HEK293T (cell line): ENCODE measurements around the gene TRIM71.

Experiments used
- CTCF ChIA-PET: fragments of 350-600 bp; formaldehyde crosslinking; extraction: SDS; loops from one replicate; lab custom pipeline; 2021; ENCODE audit warnings: antibody characterized with exemption, inconsistent platforms; lab: Yijun Ruan, JAX
- POLR2A ChIA-PET: fragments of 350-600 bp; formaldehyde crosslinking; extraction: SDS; loops from one replicate; lab custom pipeline; 2020; ENCODE audit warnings: antibody characterized with exemption, inconsistent platforms; lab: Yijun Ruan, JAX
- DNase-seq: peaks from one replicate; pipeline ENCODE4 v3.0.0; 2012; ENCODE audit warnings: mixed read lengths; ENCODE audit errors: extremely low spot score
- ARNT ChIP-seq: fragments of 450-650 bp; IDR thresholded peaks from 2 replicates; pipeline ENCODE4 v1.6.1; 2017; ENCODE audit warnings: mild to moderate bottlenecking
- BHLHE40 ChIP-seq: fragments of 450-650 bp; IDR thresholded peaks from 2 replicates; pipeline ENCODE4 v1.6.1; 2016; ENCODE audit warnings: mild to moderate bottlenecking, moderate library complexity, borderline replicate concordance
- CTBP1 ChIP-seq: fragments of 450-650 bp; IDR thresholded peaks from 2 replicates; pipeline ENCODE4 v1.6.1; 2016; ENCODE audit warnings: borderline replicate concordance
- ELF4 ChIP-seq: fragments of 450-650 bp; IDR thresholded peaks from 2 replicates; pipeline ENCODE4 v1.6.1; 2017; ENCODE audit warnings: antibody characterized with exemption
- FOXA1 ChIP-seq: fragments of 450-650 bp; IDR thresholded peaks from 2 replicates; pipeline ENCODE4 v1.6.1; 2016; ENCODE audit warnings: mild to moderate bottlenecking
- FOXK2 ChIP-seq: fragments of 450-650 bp; IDR thresholded peaks from 2 replicates; pipeline ENCODE4 v1.6.1; 2016; ENCODE audit warnings: mild to moderate bottlenecking
- FOXM1 ChIP-seq: fragments of 450-650 bp; IDR thresholded peaks from 2 replicates; pipeline ENCODE4 v1.6.1; 2017; ENCODE audit warnings: mild to moderate bottlenecking, borderline replicate concordance
- HDGF ChIP-seq: fragments of 450-650 bp; IDR thresholded peaks from 2 replicates; pipeline ENCODE4 v1.6.1; 2017; ENCODE audit warnings: antibody characterized with exemption, borderline replicate concordance
- L3MBTL2 ChIP-seq: fragments of 450-650 bp; conservative IDR thresholded peaks from 2 replicates; pipeline ENCODE4 v1.6.1; 2016; ENCODE audit warnings: mild to moderate bottlenecking
- LEF1 ChIP-seq: fragments of 450-650 bp; IDR thresholded peaks from 2 replicates; pipeline ENCODE4 v1.6.1; 2017; ENCODE audit warnings: mild to moderate bottlenecking, borderline replicate concordance
- NFRKB ChIP-seq: fragments of 450-650 bp; IDR thresholded peaks from 2 replicates; pipeline ENCODE4 v1.6.1; 2016; ENCODE audit warnings: mild to moderate bottlenecking, moderate library complexity
- SP1 ChIP-seq: fragments of 450-650 bp; IDR thresholded peaks from 2 replicates; pipeline ENCODE4 v1.6.1; 2017
- SUZ12 ChIP-seq: fragments of 450-650 bp; IDR thresholded peaks from 2 replicates; pipeline ENCODE4 v1.6.1; 2016; ENCODE audit warnings: mild to moderate bottlenecking
- TARDBP ChIP-seq: fragments of 450-650 bp; IDR thresholded peaks from 2 replicates; pipeline ENCODE4 v1.6.1; 2016
- ZNF384 ChIP-seq: fragments of 450-650 bp; IDR thresholded peaks from 2 replicates; pipeline ENCODE4 v1.6.1; 2016
- TF ChIP-seq, protein P1 (sequence below): fragments of 450-650 bp; IDR thresholded peaks from 2 replicates; pipeline ENCODE4 v1.6.1; 2016

Gene TRIM71

GRCh38 chr3:32861681-32862080, 43.9 kb downstream of the TRIM71 start:
- ChIA-PET CTCF (no interaction called here), POLR2A (no interaction called here)
- TF ChIP-seq SP1 (no peak), FOXA1 (no peak), ZNF384 (no peak), HDGF (no peak), SUZ12 (no peak), L3MBTL2 (no peak), BHLHE40 (no peak), TARDBP (no peak), ELF4 (no peak), CTBP1 (no peak), ARNT (no peak)
- TF ChIP-seq, protein P1, sequence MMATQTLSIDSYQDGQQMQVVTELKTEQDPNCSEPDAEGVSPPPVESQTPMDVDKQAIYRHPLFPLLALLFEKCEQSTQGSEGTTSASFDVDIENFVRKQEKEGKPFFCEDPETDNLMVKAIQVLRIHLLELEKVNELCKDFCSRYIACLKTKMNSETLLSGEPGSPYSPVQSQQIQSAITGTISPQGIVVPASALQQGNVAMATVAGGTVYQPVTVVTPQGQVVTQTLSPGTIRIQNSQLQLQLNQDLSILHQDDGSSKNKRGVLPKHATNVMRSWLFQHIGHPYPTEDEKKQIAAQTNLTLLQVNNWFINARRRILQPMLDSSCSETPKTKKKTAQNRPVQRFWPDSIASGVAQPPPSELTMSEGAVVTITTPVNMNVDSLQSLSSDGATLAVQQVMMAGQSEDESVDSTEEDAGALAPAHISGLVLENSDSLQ, result no peak
- no peak for DNase-seq

DNA sequence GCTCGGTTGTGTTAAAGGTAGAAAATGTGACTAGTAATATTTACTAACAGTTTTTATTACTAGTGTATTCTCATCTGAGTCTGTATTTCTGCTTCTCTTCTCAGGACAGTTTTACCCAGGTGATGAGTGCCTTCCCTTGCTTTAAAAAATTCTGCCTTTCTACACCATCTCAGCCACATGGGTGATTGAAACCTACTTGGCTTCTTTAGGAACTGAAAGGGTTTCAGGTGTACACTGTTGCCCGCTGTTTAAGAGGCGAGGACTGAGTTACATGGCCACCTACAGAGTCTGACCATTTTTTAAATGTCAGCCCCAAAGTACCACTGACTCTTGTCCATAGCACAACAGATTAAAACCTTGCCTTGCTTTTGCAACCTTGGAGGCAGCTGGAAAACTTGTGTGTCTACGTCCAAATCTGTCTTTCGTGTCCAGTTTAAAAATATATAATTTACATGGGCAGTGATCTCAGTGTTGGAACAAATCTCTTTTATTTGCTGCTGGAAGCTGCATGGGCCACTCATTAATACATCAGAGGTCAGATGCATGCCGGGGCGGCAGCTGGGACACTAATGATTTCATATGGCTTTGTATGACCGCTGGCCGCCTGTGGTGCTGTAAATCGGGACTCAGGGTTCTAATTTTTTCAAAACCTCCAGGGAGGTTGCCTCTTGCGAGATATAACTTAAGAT, 44.6 kb downstream of the TRIM71 start:
- POLR2A ChIA-PET, result no interaction called here
- no peak for DNase-seq
- CTCF ChIA-PET, result no interaction called here
- TF ChIP-seq L3MBTL2, result no peak
- TF ChIP-seq HDGF, result no peak
- no peak for TF ChIP-seq LEF1
- TF ChIP-seq FOXA1, result no peak
- no peak for TF ChIP-seq SP1
- no peak for TF ChIP-seq FOXK2
- no peak for TF ChIP-seq SUZ12
- TF ChIP-seq TARDBP, result no peak
- TF ChIP-seq ZNF384, result no peak
- TF ChIP-seq BHLHE40, result no peak
- TF ChIP-seq CTBP1, result no peak
- no peak for TF ChIP-seq FOXM1
- no peak for TF ChIP-seq NFRKB

DNA sequence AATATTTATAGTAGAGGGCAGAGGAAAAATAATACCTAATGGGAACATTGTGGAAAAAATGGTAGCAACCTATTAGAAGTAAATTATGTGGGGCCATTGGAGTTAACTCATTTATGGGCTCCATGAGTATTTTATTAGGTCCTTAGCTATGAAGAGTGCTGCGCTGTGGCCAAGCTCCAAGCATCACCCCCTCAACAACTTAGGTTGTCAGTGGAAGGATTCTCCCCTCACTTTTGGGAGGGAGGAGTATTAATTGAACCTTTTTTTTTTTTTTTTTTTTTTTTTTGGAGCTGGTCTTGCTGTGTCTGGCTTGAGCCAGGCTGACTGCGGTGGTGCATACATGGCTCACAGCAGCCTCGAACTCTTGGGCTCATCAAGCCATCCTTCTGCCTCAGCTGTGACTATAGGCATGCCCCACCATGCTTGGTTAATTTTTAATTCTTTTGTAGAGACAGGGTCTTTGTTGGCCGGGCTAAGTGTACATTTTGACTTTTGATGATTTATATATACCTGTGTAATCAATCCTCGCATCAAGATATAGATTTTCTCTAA, 45.2 kb downstream of the TRIM71 start:
- ChIA-PET CTCF (no interaction called here), POLR2A (no interaction called here)
- TF ChIP-seq BHLHE40, result no peak
- peak; percentile 80 for TF ChIP-seq ZNF384
- no peak for DNase-seq

DNA sequence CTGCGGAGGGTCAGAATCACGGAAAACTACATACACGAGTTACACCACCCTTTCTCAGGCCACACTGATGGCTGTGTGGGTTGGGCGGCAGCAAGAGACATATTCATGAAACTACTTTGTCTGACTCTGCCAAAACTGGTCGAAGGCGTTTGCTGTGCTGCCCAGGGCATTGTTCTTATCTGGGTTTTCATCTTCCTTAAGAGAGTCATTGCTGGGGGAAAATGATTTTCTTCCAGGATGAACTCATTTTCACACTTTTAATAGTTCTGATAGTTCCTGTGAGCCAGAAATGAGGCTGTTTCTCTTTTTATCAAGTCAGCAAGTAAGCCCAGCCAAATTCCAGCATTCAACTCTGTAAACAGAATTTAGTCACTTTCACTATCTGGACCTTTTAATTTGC, 47.6 kb downstream of the TRIM71 start:
- CTCF ChIA-PET, result interaction anchor here (0.7 kb wide), 1 partner anchor 15 kb away, joined by 6 read pairs; no protein-coding TSS in a partner anchor
- TF ChIP-seq CTBP1 (no peak), HDGF (no peak), ZNF384 (no peak), ELF4 (no peak)
- DNase-seq, result no peak
- POLR2A ChIA-PET, result no interaction called here

- ChIA-PET CTCF (no interaction called here), POLR2A (no interaction called here)
- TF ChIP-seq ELF4 (no peak), CTBP1 (no peak), FOXA1 (no peak), LEF1 (no peak), L3MBTL2 (no peak), FOXM1 (no peak), HDGF (no peak), SUZ12 (no peak), ZNF384 (no peak), BHLHE40 (no peak), FOXK2 (no peak), SP1 (no peak), NFRKB (no peak), TARDBP (no peak), ARNT (no peak)
- TF ChIP-seq, protein P1, result no peak
- DNase-seq, result no peak
Measured at GRCh38 chr3:32866533-32866932, 48.7 kb downstream of the TRIM71 start.

DNA sequence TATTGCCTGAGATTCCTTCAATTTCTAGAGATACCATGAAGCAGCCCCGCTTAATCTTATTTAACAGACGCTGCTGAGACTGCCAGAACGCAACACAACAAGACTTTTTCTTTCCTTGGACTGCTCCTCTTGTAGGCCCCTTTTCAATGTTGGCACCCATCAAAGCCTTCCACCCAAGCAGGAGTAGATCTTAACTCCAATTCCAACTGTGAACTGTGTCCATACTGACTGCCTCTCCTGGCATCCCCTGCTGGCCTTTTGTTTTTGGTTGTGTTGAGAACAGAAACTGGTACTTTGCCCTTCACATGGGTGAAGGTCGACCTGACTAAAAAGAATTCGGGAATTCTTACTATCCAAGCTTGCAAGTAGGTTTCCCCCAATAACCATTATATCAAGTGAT, 50.2 kb downstream of the TRIM71 start:
- no peak for DNase-seq
- ChIA-PET CTCF (no interaction called here), POLR2A (no interaction called here)
- TF ChIP-seq SUZ12, result no peak
- TF ChIP-seq FOXM1, result no peak
- TF ChIP-seq ARNT, result no peak
- TF ChIP-seq ZNF384, result no peak
- TF ChIP-seq LEF1, result no peak
- TF ChIP-seq CTBP1, result no peak
- no peak for TF ChIP-seq FOXA1
- TF ChIP-seq SP1, result no peak
- TF ChIP-seq L3MBTL2, result no peak
- no peak for TF ChIP-seq BHLHE40
- TF ChIP-seq, protein P1, result no peak
- TF ChIP-seq HDGF, result no peak
- no peak for TF ChIP-seq FOXK2
- no peak for TF ChIP-seq TARDBP
- TF ChIP-seq NFRKB, result no peak
- TF ChIP-seq ELF4, result no peak
